ENCODE data around the gene CDH8.
A peak's percentile ranks its signal among the peaks of the same experiment; 100 is the strongest.
"Not testable (repeated sequence)": the region's sequence is repeated elsewhere in the genome, so short reads cannot be mapped to it uniquely, and the experiment has no call there.

The CDH8 gene

DNA sequence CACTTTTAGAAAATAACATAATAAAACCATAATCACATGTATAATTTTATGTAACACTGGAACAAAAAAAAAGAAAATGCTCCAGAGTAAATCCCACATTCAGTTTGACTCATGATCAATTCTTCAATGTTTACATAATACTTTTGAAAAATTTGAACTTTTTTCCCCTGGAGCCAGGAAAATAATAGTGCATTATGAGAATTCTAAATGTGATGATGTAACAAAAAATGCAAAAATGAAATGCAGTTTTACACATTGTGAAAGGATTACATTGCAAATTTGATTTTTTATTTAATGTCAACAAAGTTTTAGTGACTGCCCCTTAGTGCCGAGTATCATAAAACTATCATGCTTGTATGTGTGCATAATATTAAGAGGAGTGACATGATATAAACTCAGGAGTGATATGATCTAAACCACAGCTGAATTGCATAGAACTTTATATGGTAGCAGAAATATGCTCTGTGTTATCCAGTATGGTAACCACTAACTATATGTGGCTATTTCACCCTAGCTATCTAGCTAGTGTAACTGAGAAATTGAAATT lies 238.2 kb downstream of the CDH8 start:
- H3K4me3 ChIP-seq (ENCODE audit: control insufficient read depth, low read depth, low read length), result no peak overlapping the region
- no peak for DNase-seq (ENCODE audit: low read depth)
- TF ChIP-seq, protein P1, sequence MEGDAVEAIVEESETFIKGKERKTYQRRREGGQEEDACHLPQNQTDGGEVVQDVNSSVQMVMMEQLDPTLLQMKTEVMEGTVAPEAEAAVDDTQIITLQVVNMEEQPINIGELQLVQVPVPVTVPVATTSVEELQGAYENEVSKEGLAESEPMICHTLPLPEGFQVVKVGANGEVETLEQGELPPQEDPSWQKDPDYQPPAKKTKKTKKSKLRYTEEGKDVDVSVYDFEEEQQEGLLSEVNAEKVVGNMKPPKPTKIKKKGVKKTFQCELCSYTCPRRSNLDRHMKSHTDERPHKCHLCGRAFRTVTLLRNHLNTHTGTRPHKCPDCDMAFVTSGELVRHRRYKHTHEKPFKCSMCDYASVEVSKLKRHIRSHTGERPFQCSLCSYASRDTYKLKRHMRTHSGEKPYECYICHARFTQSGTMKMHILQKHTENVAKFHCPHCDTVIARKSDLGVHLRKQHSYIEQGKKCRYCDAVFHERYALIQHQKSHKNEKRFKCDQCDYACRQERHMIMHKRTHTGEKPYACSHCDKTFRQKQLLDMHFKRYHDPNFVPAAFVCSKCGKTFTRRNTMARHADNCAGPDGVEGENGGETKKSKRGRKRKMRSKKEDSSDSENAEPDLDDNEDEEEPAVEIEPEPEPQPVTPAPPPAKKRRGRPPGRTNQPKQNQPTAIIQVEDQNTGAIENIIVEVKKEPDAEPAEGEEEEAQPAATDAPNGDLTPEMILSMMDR (IDR thresholded peaks at IDR 0.05; ENCODE audit: control insufficient read depth, insufficient read depth, low read depth, low read length, missing control alignments), result no peak

DNA sequence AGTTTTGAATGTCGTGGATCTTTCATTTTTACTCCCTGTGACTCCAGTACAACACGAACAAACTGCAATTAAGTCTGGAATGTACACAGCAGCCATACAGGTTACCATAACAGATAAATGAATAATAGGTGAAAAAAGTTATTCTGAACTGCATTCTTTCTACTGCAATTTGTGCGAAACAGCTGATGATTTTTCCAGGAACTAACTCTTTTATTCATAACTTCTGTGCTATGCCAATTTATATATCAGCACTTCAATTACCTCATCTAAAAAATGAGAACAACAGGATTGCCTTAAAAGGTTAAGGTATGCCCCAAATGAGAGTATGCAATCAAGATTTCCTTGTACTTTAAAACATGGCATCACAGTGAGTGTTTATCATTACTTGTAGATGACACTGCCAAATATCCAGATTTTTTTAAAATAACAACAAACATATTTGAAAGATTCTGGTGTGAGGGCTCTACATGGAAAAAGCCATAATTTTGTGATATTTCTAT lies 238.9 kb downstream of the CDH8 start:
- H3K4me3 ChIP-seq (ENCODE audit: control insufficient read depth, low read depth, low read length), result no peak overlapping the region
- no peak for DNase-seq (ENCODE audit: low read depth)
- TF ChIP-seq, protein P1 (IDR thresholded peaks at IDR 0.05; ENCODE audit: control insufficient read depth, insufficient read depth, low read depth, low read length, missing control alignments), result no peak

DNA sequence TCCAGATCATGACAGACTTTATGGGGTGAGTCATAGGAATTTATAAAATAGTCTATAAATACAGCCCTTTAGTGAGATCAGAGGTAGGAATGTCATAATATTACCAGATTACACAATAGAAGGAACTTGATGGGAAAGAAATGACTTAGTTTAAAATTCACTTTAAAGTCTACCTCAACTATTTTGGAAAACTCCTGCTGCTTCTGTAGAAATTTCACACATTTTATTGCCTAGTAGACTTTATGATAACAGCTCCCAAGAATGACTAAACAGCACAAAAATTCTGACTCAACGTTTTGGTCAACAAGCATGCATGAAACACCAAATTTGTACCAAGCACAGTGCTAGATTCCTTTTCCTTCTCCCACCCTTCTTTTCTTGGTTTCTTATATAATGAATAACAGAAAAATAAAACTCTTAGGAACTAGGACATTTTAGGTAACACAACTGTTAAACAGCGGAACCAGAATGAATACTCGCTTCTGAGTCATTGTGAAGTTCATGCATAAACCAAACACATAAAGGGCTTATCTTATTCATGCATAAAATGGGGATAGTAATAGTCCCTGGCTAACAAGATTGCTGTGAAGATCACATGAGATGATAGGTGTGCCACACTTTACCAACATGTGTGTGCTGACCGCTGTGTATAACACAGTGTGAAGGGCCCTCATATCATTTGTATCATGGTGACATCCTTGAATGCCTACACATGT lies 243.9 kb downstream of the CDH8 start:
- TF ChIP-seq, protein P1 (IDR thresholded peaks at IDR 0.05; ENCODE audit: control insufficient read depth, insufficient read depth, low read depth, low read length, missing control alignments), result no peak
- DNase-seq (ENCODE audit: low read depth), result peak; percentile 96

DNA sequence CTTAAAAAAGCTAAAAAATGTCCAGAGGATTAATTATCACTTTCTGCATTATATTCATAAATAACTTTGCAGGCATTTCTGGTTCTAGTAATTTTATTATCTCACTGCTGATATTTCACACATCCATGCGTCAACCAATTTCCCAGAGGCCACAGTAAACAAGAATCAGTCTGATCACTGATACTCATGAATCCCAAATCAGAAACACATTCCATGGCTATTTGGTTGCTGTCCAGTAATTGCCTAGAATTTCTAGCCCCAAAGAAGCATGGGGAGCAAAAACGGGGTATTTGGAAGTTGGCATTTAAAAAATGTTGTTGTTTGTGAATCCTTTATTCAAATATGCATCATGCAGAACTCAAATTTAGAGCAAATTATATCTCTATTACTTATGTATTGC lies 244.8 kb downstream of the CDH8 start:
- no peak overlapping the region for H3K4me3 ChIP-seq (ENCODE audit: control insufficient read depth, low read depth, low read length)
- no peak for DNase-seq (ENCODE audit: low read depth)
- TF ChIP-seq, protein P1 (IDR thresholded peaks at IDR 0.05; ENCODE audit: control insufficient read depth, insufficient read depth, low read depth, low read length, missing control alignments), result no peak

More for the DNA sequence above, 243.9 kb downstream of the CDH8 start:
- no peak overlapping the region for H3K4me3 ChIP-seq (ENCODE audit: control insufficient read depth, low read depth, low read length)

DNA sequence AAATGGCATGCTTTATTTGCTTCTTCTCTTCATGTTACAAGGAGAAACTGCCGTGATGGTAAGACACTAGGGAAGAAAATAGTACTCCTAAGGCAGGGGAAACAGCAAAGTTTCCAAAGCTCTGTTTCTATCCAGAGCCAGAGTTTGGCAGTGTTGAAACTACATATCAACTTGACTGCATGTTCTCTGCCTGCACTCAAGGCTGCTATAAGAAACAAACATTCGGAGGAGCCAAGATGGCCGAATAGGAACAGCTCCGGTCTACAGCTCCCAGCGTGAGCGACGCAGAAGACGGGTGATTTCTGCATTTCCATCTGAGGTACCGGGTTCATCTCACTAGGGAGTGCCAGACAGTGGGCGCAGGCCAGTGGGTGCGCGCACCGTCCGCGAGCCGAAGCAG lies 254.4 kb downstream of the CDH8 start:
- not testable (repeated sequence) for H3K4me3 ChIP-seq (ENCODE audit: control insufficient read depth, low read depth, low read length); DNase-seq (ENCODE audit: low read depth)

DNA sequence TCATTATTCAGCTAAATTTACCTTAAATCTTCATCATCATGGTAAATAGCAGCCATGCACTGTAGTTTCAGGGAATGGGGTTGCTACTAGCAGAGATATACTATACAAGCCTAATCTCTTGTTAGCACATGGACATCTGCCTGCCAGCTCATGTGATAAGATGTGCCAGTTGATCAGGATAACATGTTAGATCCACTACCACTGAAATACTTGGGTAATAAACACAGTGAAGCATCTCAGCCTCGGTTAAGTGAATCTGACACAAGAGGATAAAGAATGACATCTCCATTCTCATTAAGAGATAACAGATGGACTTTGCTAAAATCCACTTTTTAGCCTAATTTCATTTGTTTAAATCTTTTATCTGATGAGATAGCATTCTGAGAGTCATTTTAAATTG lies 256.1 kb downstream of the CDH8 start:
- no peak overlapping the region for H3K4me3 ChIP-seq (ENCODE audit: control insufficient read depth, low read depth, low read length)
- DNase-seq (ENCODE audit: low read depth), result no peak
- TF ChIP-seq, protein P1 (IDR thresholded peaks at IDR 0.05; ENCODE audit: control insufficient read depth, insufficient read depth, low read depth, low read length, missing control alignments), result no peak

DNA sequence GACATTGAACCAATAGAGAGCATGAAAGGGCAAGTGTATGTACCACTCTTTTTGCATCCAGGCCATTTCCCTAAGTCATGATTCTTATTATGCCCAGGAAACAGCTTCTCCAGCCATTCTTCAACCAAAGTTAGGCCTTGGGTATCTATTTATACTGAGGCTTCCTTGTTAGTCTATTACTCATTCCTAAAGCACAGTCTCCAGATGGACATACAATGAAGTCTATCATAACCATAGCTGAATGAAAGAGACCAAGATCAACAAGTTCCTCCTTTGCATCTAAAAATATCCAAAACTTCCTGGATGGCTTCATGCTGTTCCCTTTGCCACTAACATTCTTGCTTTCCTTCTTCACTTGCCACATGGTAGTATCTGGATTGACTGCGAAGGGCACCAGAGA lies 265.9 kb downstream of the CDH8 start:
- TF ChIP-seq, protein P1 (IDR thresholded peaks at IDR 0.05; ENCODE audit: control insufficient read depth, insufficient read depth, low read depth, low read length, missing control alignments), result no peak
- H3K4me3 ChIP-seq (ENCODE audit: control insufficient read depth, low read depth, low read length), result no peak overlapping the region
- DNase-seq (ENCODE audit: low read depth), result no peak

All from AG09309 (cell line).